Measurements from ENCODE around the gene MRPL39.
A peak's percentile ranks its signal among the peaks of the same experiment; 100 is the strongest.

Gene MRPL39

DNA sequence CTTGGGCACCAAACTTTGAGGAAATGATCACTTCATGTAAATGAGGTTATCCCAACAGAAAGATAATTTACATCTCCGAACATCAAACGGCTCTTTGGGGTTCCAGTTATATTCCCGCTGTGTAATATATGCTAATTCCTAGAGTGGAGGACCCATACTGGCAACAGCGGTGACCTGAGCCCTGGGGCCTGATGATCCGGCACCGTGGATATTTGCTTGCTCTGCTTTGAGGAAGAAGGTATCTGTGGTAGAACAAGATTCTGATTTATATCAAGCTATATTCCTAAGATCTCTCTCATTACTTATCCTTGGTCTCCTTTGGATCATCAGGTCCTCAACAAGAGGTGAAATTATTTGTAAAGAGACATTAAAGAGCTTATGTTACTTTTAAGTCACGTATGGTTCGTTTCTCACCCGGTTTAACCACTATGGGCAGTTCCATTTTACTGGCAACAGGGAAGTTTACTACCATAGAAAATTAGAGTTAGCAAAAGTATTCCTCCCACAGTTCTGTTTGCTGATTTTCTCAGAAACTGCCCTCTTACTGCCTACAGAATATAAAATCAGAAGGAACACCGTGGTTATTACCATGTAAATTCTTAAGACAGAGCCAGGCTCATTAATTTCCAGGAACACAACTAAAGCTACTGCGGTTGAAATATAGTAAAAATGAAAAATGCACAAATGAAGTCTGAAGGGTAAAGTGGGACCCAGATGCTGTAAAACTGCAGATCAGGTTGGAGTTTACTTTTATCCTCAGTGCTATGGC lies 56.7 kb downstream of the MRPL39 start:
- H3K27ac Mint-ChIP-seq: peak overlapping the region; percentile 44
- H3K4me3 Mint-ChIP-seq: peak overlapping the region; percentile 22
- H3K4me1 Mint-ChIP-seq: peaks cover 19% of the 10 kb centered on the region
- no peaks in the 10 kb centered on the region for H3K36me3 Mint-ChIP-seq
- H3K9me3 Mint-ChIP-seq: peaks cover 4% of the 10 kb centered on the region
- ATAC-seq: no peak
- no peaks in the 10 kb centered on the region for H3K27me3 Mint-ChIP-seq

GRCh38 chr21:25541042-25541441 lies 66.2 kb downstream of the MRPL39 start:
- no peaks in the 10 kb centered on the region for H3K27me3 Mint-ChIP-seq
- H3K9me3 Mint-ChIP-seq: peaks cover 19% of the 10 kb centered on the region
- H3K36me3 Mint-ChIP-seq: peaks cover 22% of the 10 kb centered on the region
- H3K27ac Mint-ChIP-seq: no peak overlapping the region
- peaks cover 9% of the 10 kb centered on the region for H3K4me1 Mint-ChIP-seq
- H3K4me3 Mint-ChIP-seq: no peak overlapping the region
- ATAC-seq: no peak

DNA sequence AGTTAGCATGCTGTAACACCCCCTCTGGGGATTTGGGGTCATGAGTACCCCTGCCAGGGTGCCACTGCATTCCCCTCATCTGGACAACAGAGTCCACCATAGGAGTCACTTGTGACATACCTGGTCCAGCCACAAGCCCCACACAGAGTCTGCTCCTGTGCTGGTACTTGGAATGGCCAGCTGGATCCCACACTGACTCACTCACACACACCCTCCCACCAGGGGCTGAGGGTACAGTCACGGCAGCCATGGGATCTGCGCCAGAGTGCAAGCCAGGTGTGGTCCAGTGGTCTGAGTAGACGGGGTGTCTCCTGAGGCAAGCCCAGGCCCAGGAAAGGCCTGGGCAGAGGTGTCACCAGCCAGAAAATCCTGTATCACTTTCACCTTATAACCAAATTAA lies 67.7 kb downstream of the MRPL39 start:
- Mint-ChIP-seq H3K4me3 (no peak overlapping the region), H3K4me1 (peaks cover 10% of the 10 kb centered on the region), H3K27me3 (no peaks in the 10 kb centered on the region), H3K9me3 (peaks cover 19% of the 10 kb centered on the region), H3K27ac (no peak overlapping the region), H3K36me3 (peaks cover 22% of the 10 kb centered on the region)
- ATAC-seq: no peak

GRCh38 chr21:25537174-25537573 lies 70.1 kb downstream of the MRPL39 start:
- Mint-ChIP-seq H3K27ac (no peak overlapping the region), H3K4me1 (peaks cover 10% of the 10 kb centered on the region), H3K4me3 (no peak overlapping the region), H3K36me3 (peaks cover 22% of the 10 kb centered on the region), H3K27me3 (no peaks in the 10 kb centered on the region), H3K9me3 (peaks cover 19% of the 10 kb centered on the region)
- ATAC-seq: no peak

DNA sequence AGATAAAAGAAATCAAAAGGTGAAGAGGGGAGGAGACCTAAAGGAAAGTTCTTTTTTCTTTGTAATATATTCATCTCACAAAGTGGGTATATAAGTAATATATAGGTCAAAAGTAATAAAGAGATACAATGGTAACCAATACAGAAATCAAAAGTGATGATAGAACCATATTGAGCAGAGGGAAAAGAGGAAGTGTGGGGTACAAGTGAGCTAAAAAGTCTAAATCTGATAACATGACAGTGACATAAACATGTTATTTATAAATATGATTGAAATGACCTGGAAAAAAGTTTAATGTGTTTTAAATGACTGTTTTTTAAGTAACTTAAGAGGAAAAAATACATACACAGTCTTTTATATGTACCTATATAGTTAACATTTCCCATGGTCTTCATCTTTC lies 70.5 kb downstream of the MRPL39 start:
- no peak overlapping the region for H3K27ac Mint-ChIP-seq
- no peaks in the 10 kb centered on the region for H3K27me3 Mint-ChIP-seq
- peaks cover 22% of the 10 kb centered on the region for H3K36me3 Mint-ChIP-seq
- H3K9me3 Mint-ChIP-seq: peaks cover 19% of the 10 kb centered on the region
- H3K4me3 Mint-ChIP-seq: no peak overlapping the region
- peaks cover 10% of the 10 kb centered on the region for H3K4me1 Mint-ChIP-seq
- ATAC-seq: no peak

GRCh38 chr21:25535849-25536248 lies 71.4 kb downstream of the MRPL39 start:
- Mint-ChIP-seq H3K4me3 (no peak overlapping the region), H3K27me3 (no peaks in the 10 kb centered on the region), H3K27ac (no peak overlapping the region), H3K36me3 (peaks cover 22% of the 10 kb centered on the region), H3K4me1 (peaks cover 10% of the 10 kb centered on the region), H3K9me3 (peaks cover 19% of the 10 kb centered on the region)
- no peak for ATAC-seq
